ENCODE measurements around the gene STK40.
A peak's percentile ranks its signal among the peaks of the same experiment; 100 is the strongest.

Gene STK40

DNA sequence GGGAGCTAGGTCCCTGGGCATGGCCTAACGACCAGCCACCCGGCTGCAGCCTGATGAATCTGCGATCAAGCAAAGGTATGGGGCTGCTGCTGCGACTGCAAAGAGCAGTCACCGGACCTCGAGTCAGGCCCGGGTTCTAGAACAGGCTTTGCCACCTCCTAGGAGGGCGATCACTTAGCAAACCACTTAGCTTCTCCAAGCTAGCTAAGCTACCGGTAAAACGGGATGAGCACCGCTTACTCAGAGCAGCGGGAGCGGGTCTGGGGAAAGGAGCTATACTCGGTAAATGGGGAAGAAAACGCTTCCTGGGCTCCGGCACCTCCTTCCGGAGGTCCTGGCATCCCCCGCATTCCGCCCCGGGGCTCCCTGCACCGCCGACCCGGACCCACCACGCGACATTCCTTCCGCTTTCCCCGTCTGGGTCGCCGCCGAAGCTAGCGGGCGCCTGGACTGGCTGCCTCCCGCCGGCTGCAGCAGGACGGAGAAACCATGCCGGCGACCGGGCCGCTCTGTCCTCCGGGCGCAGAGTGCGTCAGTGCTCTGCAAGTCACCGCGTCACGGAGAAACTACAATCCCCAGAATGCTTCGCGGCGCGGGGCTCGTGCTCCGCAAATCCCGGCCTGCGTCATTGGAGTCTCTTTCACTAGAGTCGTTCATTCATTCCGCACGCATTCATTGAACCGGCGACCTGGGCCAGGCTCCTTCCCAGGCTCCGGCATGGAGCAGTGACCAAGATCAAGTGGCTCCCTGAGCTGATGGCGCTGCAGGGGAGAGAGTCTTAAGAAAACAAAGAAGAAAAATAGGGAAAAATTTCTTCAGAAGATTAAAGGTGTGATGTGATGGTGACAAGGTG is 11.9 kb upstream of the STK40 start, which contains the start of gene LSM10:
Gene LSM10 (minus strand): TSS at position 531 of the 853 bp plus-strand sequence. CDS start 3,779 bp downstream, outside the sequence.
- peak; percentile 92 for DNase-seq

DNA sequence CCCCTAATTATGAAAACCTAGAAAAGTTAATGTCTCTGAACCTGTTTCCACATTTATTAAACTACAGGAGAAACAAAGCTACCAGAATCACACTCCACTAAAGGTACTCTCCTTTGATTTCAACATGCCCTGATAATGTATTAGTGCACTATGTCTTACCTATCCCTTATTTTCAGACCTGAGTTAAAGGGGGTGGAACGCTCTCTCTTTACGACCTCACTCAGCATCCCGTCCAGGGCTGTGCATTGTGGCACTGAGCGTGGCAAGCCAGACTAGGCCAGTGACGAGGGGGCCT is 11.3 kb upstream of the STK40 start:
- DNase-seq, result no peak

DNA sequence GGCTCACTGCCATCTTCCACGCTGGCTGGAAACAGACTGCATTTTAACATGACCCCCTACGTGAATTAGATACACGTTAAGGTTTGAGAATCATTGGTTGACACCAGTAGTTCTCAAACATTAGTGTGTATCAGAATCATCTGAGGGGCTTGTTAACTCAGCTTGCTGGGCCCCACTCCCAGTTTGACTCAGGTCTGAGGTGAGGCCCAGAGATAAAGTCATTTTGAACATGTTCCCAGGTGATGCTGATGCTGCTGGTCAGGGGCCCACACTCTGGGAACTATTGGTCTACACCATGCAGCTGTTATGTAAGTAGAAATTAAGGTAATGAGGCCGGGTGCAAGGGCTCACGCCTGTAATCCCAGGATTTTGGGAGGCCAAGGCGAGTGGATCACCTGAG is 10.6 kb upstream of the STK40 start:
- no peak for DNase-seq

DNA sequence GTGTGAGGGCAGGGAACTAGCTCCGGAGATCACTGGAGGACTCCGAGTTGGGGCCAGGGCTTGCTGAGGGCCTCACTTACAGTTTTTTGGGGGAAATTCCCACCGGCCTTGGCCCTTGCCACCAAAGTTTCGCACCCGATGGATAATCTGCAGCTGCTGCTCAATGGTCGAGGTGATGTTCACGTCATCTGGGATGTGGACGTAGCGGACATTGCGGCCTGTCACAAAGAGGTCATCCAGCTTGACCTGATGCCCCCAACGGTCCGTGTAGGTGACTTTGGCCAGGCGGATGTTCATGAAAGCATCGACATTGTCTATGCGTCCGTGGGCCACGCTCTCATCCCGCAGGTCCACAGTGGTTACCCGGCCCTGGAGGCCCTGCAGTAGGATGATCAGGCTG is 8.0 kb upstream of the STK40 start:
- DNase-seq, result no peak

DNA sequence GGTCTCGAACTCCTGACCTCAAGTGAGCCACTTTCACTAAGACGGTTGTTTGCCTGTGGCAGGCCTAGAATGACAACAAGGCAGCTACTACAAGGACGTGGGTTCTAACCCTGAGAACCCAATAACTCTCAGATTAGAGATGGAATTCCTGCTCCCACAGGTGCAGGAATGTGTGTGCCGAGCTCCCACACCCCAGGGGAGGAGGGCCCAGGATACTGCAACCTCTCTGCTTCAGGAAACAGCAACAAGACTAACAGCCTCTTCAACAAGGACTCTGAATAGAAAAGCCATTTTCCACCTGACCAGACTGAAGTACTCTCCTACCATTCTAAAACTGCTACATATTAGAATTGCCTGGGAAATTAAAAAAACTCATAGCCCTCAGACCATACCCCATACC is 7.1 kb upstream of the STK40 start:
- DNase-seq, result no peak

DNA sequence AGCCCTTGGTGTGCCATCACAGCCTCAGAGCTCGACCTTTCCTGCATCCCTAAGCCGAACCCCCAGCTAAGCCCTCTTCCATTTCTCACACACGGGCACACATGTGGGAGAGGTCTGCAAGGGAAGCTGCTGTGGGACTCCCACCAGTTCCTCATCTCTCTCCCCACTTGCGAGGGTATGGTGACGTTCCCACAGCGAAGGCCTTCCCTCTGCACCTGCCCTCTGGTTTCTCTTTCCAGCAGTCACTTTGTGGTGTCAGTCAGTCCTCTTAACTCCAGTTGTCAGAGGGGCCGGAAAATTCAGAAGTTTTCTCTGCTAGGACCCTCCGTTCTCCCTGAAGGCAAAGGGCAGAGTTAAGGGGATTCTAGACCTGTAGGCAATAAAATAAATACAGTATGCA is 5.5 kb upstream of the STK40 start:
- no peak for DNase-seq

DNA sequence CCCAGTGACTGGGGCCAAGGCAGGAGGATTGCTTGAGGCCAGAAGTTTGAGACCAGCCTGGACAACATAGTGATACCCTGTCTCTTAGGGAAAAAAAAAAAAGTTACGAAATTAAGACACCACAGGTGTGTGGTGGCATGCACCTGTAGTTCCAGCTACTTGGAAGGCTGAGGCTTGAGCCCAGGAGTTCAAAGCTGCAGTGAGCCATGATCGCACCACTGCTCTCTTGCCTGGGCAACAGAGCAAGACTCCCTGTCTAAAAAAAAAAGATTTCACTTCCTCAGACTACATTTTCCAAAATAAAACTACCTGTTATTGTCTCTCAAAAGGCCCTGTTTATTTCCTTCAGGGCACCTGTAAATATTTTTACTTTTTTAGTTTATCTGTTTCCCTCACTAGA is 4.7 kb upstream of the STK40 start:
- no peak for DNase-seq

DNA sequence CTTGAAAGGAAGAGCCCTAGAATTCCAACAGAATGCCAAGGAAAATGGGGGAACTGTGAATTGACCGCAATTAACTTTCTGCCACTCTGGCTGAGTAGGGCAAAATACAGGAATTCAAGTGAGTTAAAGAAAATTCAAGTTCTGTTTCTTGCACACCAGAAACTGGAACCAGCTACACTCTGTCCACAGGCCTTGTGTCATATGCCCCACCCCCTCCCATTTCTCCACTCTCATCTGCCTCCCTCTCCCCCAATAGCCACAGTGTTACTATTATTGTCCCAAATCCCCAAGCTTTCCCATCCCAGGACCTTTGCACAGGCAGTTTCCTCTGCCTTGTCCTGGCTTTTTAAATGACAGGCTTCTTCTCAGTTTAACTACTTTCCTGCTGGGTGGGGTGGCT is 4.3 kb upstream of the STK40 start:
- no peak for DNase-seq

DNA sequence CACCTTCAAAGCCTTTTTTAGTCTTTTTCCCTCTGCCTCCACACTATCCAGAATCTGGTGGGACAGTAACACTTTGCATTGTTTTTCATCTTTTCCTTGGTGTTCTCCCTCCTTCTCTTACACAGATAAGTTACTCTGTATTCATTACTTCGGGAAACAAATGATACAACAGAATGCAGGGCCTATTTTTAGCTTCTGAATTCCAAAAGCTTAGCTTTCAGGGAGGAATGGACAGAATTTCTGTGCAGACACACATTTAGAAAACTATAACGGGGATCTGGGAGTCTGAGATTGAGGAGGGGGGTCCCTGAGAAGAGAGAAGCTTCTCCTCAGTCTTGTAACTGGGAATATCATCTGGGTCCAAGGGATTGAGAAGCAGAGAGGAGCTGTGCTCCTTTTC is 3.5 kb upstream of the STK40 start:
- no peak for DNase-seq

DNA sequence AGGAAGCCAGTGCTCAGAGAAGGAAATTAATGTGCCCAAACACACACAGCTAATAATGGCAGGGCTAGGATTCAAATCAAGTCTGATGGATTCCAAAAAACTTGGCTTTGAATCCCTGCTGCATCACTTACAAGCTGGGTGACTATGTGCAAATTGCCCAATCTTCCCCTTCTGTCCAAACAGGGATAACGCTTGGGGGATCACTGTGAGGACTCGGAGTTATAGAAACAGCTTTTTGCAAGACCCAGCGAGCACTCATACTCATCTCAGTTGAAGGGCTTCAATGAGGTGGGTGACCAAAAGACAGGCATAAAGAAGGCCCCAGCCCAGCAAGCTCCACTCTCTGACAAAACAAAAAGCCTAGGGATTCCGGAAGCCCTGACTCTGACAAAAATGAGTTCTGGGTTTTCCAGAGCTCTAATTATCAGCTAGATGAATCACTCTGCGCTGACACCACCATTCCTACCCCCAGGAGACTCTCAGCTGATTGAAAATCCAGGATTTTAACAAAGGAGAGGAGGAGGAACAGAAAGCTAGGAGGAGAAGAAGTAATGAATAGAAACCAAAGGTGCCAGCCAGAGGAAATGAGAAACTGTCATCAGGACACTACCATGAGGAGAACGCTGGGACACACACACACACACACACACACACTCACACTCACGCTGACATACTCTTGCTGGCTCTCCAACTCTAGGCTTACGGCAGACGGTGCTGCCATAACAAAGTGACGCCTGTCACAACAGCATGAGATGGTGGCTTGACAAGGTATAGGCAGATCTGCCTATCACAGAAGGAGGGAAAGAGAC is 1.6 kb upstream of the STK40 start:
- DNase-seq, result no peak

DNA sequence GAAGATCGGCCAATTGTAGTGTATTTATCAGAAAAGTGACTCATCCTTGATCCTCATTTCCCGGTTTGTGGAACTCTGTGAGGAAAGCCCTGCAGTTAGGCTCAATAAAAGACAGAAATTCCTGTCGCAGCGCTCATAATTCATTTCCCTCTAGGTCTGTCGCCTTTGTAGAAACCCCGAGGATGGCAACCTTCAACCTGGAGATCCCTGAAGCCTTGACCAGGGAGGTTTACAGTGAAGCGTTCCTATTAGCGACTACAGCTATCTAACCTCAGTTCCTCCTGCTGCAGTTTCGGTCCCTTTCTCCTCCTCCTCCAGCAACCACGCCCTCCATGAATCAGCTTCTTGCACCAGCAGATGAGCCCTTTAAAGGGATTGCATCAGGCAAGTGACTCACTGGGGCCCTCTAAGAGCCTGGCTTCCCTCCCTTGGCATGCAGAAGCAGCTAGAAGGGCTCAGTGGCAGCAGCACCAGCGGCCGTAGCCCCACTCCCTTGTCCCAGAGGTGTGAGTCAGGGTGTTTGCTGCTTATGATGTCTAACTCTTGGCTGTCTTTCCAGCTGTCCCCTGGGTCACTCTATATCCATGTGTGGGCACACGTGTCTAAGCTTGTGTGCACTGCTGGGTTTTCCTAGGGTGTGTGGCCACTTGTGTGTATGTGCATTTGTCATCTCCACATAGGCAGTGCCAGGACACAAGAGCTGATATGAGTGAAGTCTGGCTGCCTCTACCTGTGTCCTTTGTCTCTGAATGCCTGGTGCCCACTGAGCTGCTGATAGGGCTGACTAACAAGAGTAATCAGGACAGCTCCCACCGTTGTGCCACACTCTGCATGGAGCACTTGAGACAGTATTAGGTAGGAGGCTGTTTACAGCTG is 779 bp upstream of the STK40 start:
- DNase-seq, result peak; percentile 24

DNA sequence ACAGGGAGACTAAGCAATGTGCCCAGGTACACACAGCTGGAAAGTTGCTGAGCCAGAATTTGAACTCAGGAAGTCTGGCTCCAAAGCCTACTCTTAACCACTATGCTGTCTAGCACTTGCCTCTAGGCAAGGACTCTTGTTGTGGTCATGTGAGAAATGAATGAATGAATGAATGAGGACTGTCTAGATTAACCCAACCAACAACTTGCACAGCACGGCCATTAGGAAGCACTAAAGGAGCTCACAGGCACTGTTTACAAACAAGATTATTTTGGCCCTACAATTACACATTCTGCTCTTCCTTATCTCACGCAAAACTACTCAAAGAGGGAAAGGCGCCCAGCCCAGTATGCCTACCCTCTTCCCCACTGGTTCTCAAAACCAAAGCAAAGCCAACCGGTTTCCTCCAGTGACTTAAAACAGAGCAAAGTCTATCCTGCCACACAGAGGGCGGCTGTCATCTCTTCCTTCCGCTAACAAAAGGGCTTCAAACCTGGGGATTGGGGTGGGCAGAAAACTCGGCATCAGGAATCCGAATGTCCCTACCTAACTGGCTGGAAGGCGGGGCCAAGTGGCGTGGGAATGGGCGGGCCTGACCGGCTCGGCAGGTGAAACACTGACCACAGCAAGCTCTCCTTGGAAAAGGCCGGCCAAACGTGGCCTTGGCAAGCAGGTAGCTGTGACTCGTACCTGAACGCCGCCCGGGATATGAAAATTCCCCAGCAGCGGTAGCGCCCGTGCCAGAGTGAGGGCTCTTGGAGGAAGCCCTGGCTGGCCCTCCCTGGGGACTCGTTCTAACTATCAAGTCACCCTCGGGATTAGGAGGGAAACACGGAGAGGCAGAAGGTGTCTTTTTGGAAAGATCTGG is 948 bp downstream of the STK40 start:
- peak; percentile 39 for DNase-seq

DNA sequence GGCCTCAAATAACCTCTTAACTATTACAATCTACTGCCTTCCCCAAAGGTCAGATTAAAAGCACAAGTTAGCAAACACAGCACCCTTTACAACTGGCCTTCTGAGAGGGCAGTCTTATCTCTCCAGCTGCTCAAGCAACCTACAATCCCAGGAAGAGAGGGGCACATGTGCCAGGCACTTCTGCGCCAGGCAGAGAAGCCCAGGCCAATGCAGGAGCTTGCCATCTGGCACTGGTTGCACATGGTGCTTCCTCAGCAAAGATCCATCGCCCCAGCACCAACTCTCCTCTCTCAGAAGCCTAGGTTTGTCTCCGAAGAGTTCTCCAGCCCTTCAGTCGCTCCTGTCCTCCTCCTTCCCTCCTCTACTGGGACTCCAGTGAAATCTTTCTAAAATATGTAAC is 2.5 kb downstream of the STK40 start:
- DNase-seq, result no peak

DNA sequence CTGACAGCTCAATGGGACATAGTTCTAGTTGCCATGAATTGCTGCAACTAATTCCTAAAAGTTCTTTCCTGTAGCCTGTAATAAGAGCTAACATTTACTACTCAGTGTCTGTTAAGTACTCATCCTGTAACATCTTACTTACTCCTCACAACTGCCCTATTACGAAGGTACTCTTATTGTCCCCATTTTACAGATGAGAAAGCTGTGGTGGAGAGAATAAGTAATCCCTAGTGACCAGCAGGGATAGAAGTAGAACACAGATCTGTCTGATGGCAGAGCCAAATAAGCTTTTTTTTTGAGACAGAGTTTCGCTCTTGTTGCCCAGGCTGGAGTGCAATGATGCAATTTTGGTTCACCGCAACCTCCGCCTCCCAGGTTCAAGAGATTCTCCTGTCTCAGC is 3.1 kb downstream of the STK40 start:
- no peak for DNase-seq

DNA sequence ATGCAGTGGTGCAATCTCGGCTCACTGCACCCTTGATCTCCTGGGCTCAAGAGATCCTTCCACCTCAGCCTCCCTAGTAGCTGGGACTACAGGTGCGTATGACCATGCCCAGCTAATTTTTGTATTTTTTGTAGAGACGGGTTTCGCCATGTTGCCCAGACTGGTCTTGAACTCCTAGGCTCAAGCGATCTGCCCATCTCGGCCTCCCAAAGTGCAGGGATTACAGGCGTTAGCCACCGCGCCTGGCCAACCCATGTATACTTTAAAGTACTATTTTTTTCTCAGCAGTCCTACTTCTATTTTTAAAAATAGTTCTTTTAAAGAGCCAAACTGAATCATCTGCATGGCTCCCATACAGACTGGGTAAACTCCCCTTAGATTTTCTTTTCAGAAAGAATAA is 3.5 kb downstream of the STK40 start:
- no peak for DNase-seq

DNA sequence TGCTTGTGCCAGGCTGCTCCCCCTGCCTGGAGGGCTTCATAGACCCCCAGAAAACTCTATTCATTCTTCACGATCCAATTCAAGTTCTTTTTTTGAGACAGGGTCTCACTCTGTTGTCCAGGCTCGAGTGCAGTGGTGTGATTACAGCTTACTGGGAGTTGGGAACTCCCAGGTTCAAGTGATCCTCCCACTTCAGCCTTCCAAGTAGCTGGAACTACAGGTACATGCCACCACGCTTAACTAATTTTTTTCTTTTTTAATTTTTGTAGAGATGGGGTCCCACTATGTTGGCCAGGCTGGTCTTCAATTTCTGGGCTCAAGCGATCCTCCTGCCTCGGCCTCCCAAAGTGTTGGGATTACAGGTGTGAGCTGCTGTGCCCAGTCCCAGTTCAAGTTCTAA is 4.3 kb downstream of the STK40 start:
- DNase-seq, result no peak

DNA sequence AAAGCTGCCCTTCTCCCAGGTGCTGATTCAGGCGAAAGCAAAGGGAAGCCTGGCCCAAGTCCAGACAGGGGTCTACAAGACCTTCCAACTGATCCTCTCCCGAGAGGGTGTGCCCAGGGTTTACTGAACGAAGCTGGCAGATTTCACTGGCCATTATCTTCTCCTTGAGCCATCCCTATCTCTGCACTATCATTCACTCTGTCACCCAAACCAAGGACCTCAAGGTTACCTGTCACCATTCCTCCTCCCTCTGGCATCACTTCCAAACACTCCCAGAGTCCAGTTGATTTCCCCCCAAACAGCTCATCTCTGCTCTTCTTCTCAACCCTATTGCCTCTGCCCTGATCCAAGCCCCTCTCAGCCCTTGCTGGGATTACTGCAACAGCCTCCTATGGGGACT is 4.9 kb downstream of the STK40 start:
- DNase-seq, result no peak

DNA sequence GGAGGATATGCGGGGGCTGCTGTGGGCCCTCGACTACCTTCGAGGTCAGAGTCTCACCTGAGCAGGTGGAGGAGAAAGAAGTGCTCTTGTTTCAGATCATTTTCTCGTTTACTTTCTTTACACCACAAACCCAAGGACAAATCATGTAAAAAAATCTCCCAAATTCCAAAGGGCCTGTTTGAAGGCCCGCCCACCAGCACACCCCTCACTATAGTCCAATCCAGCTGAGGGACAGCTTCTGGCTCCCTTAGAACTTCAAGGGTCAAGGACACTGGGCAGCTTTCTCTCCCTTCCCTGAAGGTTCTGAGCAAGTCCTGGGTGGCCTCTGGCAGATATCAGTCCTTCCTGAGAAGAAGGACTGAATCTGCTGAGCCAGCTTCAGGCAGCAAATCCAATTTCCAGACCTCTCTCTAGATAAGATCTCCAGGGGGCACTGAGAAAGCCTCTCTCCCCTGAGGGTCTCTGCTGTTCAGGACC is 5.5 kb downstream of the STK40 start:
- DNase-seq, result no peak

DNA sequence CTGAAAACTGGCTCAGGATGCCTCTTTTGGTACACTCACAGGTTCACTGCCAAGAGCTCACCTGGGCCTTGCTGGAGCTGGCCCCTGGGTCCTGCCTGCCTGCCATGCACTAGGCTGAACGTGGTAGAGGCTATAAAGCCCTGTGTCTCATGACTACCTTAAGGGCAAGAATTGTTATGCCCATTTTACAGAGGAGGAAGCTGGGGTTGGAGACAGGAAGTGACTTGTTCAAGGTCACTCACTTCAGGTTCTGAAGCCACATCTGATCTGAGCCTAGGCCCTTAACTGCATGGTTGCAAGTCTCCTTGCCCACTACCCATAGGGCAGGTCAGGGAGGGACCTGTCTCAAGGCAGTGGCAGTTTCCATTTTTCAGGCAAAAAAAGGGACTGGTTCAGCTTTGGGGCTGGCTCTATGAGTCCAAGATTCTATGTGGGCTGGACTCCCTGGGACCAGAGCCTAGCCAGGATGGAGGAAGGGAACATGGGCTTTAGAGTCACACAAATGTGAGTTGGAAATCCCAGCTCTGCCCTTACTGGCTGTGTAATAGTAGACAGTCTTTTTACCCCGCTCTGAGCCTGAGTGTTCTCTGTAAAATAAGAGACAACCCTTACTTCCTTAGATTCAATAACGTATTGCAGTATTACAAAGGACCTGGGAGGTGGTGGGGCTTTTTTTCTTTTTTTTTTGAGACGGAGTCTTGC is 7.8 kb downstream of the STK40 start:
- no peak for DNase-seq

DNA sequence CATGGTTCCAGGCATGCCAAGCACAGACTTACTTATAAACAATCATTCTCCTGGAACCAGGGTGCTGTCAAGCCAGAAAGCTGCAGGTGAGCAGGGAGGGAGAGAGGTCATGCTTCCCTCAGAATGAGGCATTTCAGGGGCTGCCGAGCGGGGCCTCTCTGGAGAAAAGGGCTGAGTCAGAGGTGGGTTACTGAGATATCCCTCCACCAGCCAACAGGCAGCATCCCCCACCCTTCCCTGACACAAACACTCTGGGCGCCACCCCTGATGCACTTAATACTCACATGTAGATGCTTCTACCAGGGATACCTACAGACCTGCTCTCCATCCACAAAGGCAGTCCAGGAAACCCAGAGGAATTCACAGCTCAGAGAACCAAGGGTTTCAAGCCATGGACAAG is 13.1 kb downstream of the STK40 start:
- DNase-seq, result no peak

DNA sequence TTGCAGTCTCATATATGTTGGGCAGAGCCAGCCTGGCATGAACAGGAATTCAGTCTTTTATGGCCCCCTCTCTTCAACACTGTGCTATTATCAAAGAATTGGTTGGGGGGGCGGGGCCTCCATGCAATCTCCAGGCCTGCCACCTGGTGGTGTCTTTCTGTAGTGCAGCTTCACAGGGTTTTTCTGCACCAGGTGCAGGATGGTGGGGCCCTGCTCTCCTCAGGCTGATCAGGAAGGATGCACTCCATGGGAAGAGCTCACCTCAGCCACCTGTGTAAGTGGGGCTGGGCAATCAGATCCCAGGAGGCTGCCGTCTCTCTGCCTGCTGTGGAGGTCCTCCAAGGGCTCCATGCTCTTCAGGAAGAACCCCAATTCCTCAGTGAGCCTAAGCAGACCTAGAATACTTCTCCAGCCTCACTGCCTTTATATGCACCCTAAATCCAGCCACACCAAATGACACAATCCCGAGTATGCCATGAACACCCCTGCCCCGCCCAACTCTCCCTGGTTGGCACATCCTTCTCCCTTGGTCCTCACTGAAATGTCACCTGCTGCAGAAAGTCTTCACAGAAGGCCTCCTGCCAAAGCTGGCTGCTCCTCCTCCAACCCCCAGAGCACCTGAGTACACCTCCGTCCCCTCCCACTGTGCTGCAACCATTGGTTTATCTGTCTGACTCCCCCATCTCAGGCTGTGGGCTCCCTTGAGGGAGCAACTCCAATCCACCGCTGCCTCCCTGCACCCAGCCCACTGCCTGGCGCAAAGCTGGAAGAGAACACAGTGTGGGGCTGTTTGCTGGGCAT is 16.5 kb downstream of the STK40 start:
- DNase-seq, result peak; percentile 74

Measured in NCI-H1105 (cell line).